ENCODE data around the gene PACC1. TPM values are rescaled to one million over a fixed set of nuclear protein-coding genes. Genes with fewer than 3 reads are reported as not detected.

The PACC1 gene
- polyA plus RNA-seq (2013, experiment 1 of 2; ENCODE audit: insufficient read length): 9.5 TPM
- polyA plus RNA-seq (2013, experiment 2 of 2; ENCODE audit: insufficient read length): 10.5 TPM

GRCh38 chr1:212414328-212415106 is at the start of gene PACC1:
PACC1 (minus strand) TSS chr1:212414886; CDS start chr1:212414757, 129 bp downstream.
- peak; percentile 87 for DNase-seq

- no peak for DNase-seq
Measured at GRCh38 chr1:212463565-212464285, 49.0 kb upstream of the PACC1 start.

GRCh38 chr1:212461916-212462660 is 47.4 kb upstream of the PACC1 start:
- DNase-seq: no peak

- no peak for DNase-seq
Measured at GRCh38 chr1:212460376-212460775, 45.7 kb upstream of the PACC1 start.

GRCh38 chr1:212459656-212460055 is 45.0 kb upstream of the PACC1 start:
- no peak for DNase-seq

GRCh38 chr1:212458817-212459216 is 44.1 kb upstream of the PACC1 start:
- no peak for DNase-seq

GRCh38 chr1:212457740-212458338 is 43.2 kb upstream of the PACC1 start:
- peak; percentile 40 for DNase-seq

GRCh38 chr1:212455803-212456528 is 41.3 kb upstream of the PACC1 start:
- DNase-seq: peak; percentile 80

GRCh38 chr1:212455401-212455800 is 40.7 kb upstream of the PACC1 start:
- no peak for DNase-seq

GRCh38 chr1:212454741-212455140 is 40.1 kb upstream of the PACC1 start:
- DNase-seq: no peak

GRCh38 chr1:212453156-212453857 is 38.6 kb upstream of the PACC1 start:
- no peak for DNase-seq

- peak; percentile 70 for DNase-seq
Measured at GRCh38 chr1:212452323-212453155, 37.9 kb upstream of the PACC1 start.

- DNase-seq: no peak
Measured at GRCh38 chr1:212451416-212452322, 37.0 kb upstream of the PACC1 start.

- no peak for DNase-seq
Measured at GRCh38 chr1:212450331-212450881, 35.7 kb upstream of the PACC1 start.

GRCh38 chr1:212447478-212447877 is 32.8 kb upstream of the PACC1 start:
- DNase-seq: no peak

- DNase-seq: no peak
Measured at GRCh38 chr1:212446333-212446732, 31.6 kb upstream of the PACC1 start.

- DNase-seq: no peak
Measured at GRCh38 chr1:212442408-212442807, 27.7 kb upstream of the PACC1 start.

- no peak for DNase-seq
Measured at GRCh38 chr1:212440419-212440818, 25.7 kb upstream of the PACC1 start.

- no peak for DNase-seq
Measured at GRCh38 chr1:212438831-212439237, 24.1 kb upstream of the PACC1 start.
